Measurements from ENCODE around the gene NUMBL. TPM values are rescaled to one million over a fixed set of nuclear protein-coding genes. Genes with fewer than 3 reads are reported as not detected.
"Not testable (repeated sequence)": the region's sequence is repeated elsewhere in the genome, so short reads cannot be mapped to it uniquely, and the experiment has no call there.

The NUMBL gene
- total RNA-seq, 1 donor from 2014 or later: 20.9 TPM

DNA sequence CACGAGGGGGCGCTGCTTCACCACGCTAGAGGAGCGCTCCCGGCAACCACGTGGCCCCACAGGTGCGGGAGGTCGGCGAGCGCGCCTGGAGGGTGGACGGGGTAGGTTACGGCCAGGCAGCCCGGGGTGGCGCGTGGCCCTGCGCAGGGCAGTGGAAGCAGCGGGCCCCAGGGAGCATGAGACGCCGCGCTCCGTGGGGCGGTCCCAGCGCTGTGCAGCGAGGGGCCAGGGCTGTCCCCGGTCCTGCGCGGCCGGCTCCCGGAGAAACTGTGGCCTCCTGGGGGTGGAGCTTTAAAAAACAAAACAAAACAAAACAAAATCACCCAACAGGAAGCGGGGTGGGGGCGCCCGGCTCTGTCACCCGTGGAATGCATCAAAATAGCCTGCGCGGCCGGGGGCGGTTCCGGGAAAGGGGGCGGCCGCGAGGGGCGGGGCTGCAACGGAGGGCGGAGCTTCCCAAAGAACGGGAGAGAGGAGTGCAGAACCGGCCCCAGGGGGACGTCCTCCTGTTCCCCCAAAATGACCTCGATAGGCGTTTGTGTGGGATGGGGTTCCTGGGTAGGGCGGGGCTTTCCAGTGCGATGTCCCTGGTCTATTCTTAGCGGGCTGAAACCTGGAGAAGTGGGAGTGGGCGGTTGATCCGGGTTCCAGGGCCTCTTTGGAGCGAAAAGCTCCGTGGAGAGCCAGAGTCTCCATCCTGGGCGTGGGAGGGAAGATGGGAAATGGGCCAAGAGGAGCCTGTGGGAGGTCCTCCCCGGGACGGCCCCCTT is 27.3 kb downstream of the NUMBL start:
- TF ChIP-seq, protein P1, sequence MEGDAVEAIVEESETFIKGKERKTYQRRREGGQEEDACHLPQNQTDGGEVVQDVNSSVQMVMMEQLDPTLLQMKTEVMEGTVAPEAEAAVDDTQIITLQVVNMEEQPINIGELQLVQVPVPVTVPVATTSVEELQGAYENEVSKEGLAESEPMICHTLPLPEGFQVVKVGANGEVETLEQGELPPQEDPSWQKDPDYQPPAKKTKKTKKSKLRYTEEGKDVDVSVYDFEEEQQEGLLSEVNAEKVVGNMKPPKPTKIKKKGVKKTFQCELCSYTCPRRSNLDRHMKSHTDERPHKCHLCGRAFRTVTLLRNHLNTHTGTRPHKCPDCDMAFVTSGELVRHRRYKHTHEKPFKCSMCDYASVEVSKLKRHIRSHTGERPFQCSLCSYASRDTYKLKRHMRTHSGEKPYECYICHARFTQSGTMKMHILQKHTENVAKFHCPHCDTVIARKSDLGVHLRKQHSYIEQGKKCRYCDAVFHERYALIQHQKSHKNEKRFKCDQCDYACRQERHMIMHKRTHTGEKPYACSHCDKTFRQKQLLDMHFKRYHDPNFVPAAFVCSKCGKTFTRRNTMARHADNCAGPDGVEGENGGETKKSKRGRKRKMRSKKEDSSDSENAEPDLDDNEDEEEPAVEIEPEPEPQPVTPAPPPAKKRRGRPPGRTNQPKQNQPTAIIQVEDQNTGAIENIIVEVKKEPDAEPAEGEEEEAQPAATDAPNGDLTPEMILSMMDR (IDR thresholded peaks at IDR 0.05; ENCODE audit: unreplicated experiment): peak; percentile 97
- Mint-ChIP-seq H3K27ac (no peak overlapping the region), H3K9me3 (ENCODE audit: low read depth) (no peaks in the 10 kb centered on the region), H3K36me3 (ENCODE audit: insufficient read depth) (no peaks in the 10 kb centered on the region), H3K27me3 (peaks cover 12% of the 10 kb centered on the region), H3K4me1 (ENCODE audit: low read depth) (no peaks in the 10 kb centered on the region), H3K4me3 (ENCODE audit: low read depth) (peak overlapping the region; percentile 72)
- DNase-seq (ENCODE audit: low spot score, unreplicated experiment): peak; percentile 90

GRCh38 chr19:40661616-40662015 is 28.8 kb downstream of the NUMBL start:
- H3K27ac Mint-ChIP-seq: no peak overlapping the region
- no peaks in the 10 kb centered on the region for H3K4me1 Mint-ChIP-seq (ENCODE audit: low read depth)
- no peaks in the 10 kb centered on the region for H3K9me3 Mint-ChIP-seq (ENCODE audit: low read depth)
- no peak for DNase-seq (ENCODE audit: low spot score, unreplicated experiment)
- peak overlapping the region; percentile 37 for H3K4me3 Mint-ChIP-seq (ENCODE audit: low read depth)
- peaks cover 17% of the 10 kb centered on the region for H3K27me3 Mint-ChIP-seq
- H3K36me3 Mint-ChIP-seq (ENCODE audit: insufficient read depth): no peaks in the 10 kb centered on the region
- TF ChIP-seq, protein P1 (IDR thresholded peaks at IDR 0.05; ENCODE audit: unreplicated experiment): no peak

DNA sequence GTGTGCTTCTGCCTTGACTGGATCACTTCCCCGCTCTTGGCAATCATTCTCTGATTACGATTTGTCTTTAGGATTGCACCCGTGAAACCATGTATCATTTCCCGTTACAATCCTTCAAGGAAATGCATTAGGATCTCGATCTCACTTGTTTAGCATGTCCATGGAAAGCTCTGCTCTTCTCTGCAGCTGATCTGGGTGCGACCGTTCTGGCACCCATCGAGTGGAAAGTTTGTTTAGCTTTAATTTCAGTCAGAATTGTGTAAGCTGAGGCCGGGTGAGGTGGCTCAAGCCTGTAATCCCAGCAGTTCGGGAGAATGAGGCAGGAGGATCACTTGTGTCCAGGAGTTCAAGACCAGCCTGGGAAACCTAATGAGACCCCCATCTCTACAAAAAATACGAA is 30.9 kb downstream of the NUMBL start:
- no peak for DNase-seq (ENCODE audit: low spot score, unreplicated experiment)
- no peak overlapping the region for H3K27ac Mint-ChIP-seq
- H3K4me1 Mint-ChIP-seq (ENCODE audit: low read depth): no peaks in the 10 kb centered on the region
- TF ChIP-seq, protein P1 (IDR thresholded peaks at IDR 0.05; ENCODE audit: unreplicated experiment): no peak
- H3K9me3 Mint-ChIP-seq (ENCODE audit: low read depth): no peaks in the 10 kb centered on the region
- H3K27me3 Mint-ChIP-seq: peaks cover 15% of the 10 kb centered on the region
- H3K36me3 Mint-ChIP-seq (ENCODE audit: insufficient read depth): no peaks in the 10 kb centered on the region
- H3K4me3 Mint-ChIP-seq (ENCODE audit: low read depth): no peak overlapping the region

DNA sequence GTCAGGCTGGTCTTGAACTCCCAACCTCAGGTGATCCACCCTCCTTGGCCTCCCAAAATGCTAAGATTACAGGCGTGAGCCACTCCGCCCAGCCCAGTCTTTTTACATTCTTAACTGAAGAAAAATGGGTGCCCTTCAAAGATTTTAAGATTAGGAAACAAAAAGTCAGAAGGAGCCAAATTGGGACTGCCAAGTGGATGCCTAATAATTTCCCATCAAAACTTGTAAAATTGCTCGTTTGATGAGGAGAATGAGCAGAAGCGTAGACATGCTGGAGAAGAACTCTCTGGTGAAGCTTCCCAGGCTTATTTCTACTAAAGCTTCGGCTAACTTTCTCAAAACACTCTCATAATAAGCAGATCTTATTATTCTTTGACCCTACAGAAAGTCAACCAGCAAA is 31.3 kb downstream of the NUMBL start:
- no peaks in the 10 kb centered on the region for H3K36me3 Mint-ChIP-seq (ENCODE audit: insufficient read depth)
- no peak for DNase-seq (ENCODE audit: low spot score, unreplicated experiment)
- no peak overlapping the region for H3K27ac Mint-ChIP-seq
- H3K27me3 Mint-ChIP-seq: peaks cover 15% of the 10 kb centered on the region
- no peaks in the 10 kb centered on the region for H3K4me1 Mint-ChIP-seq (ENCODE audit: low read depth)
- H3K9me3 Mint-ChIP-seq (ENCODE audit: low read depth): no peaks in the 10 kb centered on the region
- H3K4me3 Mint-ChIP-seq (ENCODE audit: low read depth): no peak overlapping the region
- TF ChIP-seq, protein P1 (IDR thresholded peaks at IDR 0.05; ENCODE audit: unreplicated experiment): no peak

DNA sequence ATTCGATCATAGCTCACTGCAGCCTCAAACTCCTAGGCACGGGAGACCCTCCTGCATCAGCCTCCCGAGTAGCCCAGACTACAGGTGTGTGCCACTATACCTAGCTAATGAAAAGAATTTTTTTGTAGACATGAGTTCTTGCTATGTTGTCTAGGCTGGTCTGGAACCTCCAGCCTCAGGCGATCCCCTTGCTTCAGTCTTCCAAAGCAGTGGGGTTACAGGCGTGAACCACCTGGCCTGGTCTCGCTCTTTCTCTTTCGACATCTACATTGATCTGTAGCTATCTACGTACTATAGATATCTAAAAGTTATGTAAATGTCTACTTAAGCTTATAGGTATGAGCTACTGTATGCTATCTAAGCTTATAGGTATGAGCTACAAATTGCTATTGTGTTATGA is 32.4 kb downstream of the NUMBL start:
- Mint-ChIP-seq H3K36me3 (ENCODE audit: insufficient read depth) (no peaks in the 10 kb centered on the region), H3K9me3 (ENCODE audit: low read depth) (no peaks in the 10 kb centered on the region), H3K27ac (no peak overlapping the region), H3K4me1 (ENCODE audit: low read depth) (no peaks in the 10 kb centered on the region), H3K27me3 (peaks cover 5% of the 10 kb centered on the region), H3K4me3 (ENCODE audit: low read depth) (no peak overlapping the region)
- TF ChIP-seq, protein P1 (IDR thresholded peaks at IDR 0.05; ENCODE audit: unreplicated experiment): no peak
- no peak for DNase-seq (ENCODE audit: low spot score, unreplicated experiment)

- not testable (repeated sequence) for H3K27ac Mint-ChIP-seq; H3K4me3 Mint-ChIP-seq (ENCODE audit: low read depth); H3K27me3 Mint-ChIP-seq; DNase-seq (ENCODE audit: low spot score, unreplicated experiment); H3K36me3 Mint-ChIP-seq (ENCODE audit: insufficient read depth); H3K4me1 Mint-ChIP-seq (ENCODE audit: low read depth); H3K9me3 Mint-ChIP-seq (ENCODE audit: low read depth)
Measured at GRCh38 chr19:40655684-40656083, 34.8 kb downstream of the NUMBL start.

- H3K9me3 Mint-ChIP-seq (ENCODE audit: low read depth); H3K4me1 Mint-ChIP-seq (ENCODE audit: low read depth); H3K36me3 Mint-ChIP-seq (ENCODE audit: insufficient read depth); H3K27ac Mint-ChIP-seq; DNase-seq (ENCODE audit: low spot score, unreplicated experiment); H3K4me3 Mint-ChIP-seq (ENCODE audit: low read depth); H3K27me3 Mint-ChIP-seq: not testable (repeated sequence)
Measured at GRCh38 chr19:40652303-40652702, 38.1 kb downstream of the NUMBL start.

Data from progenitor cell of endocrine pancreas (in vitro differentiated cells).